LNCaP clone FGC (cell line): ENCODE data around the gene HDAC8.

Source experiments
- DNase-seq: peaks from one replicate; pipeline ENCODE4 v3.0.0-alpha.2; 2011; ENCODE audit warnings: low read depth
- H3K4me3 ChIP-seq: 2 replicates; pipeline ENCODE4 v1.5.1; 2011; ENCODE audit warnings: mild to moderate bottlenecking, low read depth, low read length, control low read depth
- TF ChIP-seq, protein P1 (sequence below): IDR thresholded peaks from 2 replicates; pipeline ENCODE4 v1.5.1; 2012; ENCODE audit warnings: mild to moderate bottlenecking; ENCODE audit not compliant: control insufficient read depth, insufficient read depth; ENCODE audit errors: extremely low read depth

The HDAC8 gene

DNA sequence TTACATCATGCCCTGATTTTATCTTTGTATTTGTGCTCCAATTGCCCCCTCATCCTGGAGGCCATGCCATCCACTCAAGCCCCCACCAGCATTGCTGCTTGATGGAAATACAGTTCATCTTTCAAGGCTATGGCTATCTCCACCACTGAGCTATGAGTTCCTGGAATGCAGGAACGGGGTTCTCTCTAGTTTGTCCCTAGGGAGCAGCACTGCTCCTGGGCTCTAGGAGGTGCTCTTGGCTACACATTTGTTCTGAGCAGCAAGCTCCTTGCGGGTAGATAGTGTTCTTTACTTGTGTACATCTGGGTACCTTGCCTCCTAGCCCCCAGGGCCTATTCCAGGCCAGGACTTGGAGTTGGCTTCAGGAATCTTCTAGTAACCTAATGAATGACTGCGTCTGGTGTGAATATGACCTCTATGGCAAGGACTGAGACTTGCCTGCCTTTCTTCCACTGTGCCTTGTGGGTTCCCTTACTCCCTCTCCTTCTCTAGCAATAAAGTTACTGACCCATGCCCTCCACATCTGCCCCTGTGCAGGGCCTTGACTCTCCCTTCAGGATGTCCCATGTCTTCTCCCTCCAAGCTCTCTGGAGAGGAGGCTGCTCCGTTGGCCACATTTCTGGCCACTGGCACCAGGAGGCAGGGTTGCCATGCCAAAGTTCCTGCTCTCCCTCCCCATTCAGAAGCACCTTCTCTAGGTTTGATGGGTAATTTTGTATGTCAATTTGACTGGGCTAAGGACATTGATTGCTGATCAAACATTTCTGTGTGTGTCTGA is 274.5 kb downstream of the HDAC8 start:
- TF ChIP-seq, protein P1, sequence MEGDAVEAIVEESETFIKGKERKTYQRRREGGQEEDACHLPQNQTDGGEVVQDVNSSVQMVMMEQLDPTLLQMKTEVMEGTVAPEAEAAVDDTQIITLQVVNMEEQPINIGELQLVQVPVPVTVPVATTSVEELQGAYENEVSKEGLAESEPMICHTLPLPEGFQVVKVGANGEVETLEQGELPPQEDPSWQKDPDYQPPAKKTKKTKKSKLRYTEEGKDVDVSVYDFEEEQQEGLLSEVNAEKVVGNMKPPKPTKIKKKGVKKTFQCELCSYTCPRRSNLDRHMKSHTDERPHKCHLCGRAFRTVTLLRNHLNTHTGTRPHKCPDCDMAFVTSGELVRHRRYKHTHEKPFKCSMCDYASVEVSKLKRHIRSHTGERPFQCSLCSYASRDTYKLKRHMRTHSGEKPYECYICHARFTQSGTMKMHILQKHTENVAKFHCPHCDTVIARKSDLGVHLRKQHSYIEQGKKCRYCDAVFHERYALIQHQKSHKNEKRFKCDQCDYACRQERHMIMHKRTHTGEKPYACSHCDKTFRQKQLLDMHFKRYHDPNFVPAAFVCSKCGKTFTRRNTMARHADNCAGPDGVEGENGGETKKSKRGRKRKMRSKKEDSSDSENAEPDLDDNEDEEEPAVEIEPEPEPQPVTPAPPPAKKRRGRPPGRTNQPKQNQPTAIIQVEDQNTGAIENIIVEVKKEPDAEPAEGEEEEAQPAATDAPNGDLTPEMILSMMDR: no peak
- H3K4me3 ChIP-seq: no peak overlapping the region
- DNase-seq: no peak

DNA sequence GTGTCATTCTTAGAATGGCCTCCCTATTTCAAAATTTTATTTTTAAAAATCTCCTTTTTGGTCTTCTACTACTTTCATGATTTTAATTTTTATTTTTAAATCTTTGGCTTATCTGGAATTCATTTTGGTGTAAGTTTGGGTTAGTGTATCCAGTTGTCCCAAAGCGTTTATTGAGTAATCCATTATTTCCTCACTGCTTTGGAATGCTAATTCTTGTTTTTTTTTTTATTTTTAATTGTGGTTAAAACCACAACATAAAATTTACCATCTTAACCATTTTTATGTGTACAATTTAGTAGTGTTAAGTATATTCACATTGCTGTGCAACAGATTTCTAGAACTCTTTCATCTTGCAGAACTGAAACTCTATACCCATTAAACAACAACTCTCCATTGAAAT is 275.7 kb downstream of the HDAC8 start:
- DNase-seq: no peak
- TF ChIP-seq, protein P1: no peak
- H3K4me3 ChIP-seq: no peak overlapping the region

DNA sequence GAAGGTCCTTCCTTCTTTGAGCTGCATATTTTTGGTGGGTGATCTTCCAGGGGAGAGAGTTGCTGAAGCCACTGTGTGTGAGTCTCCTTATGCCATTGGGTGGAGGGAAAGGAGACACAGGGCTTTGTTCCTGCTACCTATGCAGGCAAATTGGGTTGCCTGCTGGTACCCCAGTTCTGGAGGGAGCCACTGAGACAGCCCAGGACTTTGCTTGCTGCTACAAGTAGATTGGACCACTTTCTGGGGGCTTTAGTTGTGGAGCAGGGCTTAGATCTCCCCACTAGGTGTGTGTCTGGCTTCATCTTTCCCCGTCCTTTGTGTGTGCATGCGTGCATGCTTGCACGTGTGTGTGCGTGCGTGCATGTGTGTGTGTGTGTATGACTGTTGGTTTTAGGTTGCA is 276.9 kb downstream of the HDAC8 start:
- no peak for DNase-seq
- no peak overlapping the region for H3K4me3 ChIP-seq
- TF ChIP-seq, protein P1: no peak

DNA sequence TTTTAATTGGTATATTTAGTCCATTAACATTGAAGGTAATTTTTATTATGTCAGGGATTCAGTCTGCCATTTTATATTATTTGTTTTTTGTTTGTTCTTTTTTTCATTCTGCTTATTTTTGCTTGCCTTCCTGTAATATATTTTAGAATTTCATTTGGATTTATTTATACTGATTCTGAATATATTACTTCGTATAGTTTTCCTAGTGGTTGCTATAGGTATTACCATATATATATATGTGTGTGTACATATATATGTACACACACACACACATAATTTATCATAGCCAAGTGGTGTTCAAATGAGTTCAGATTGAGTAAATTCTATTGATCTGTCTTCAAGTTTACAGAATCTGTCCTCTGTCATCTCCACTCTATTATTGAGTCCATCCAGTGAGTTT is 278.1 kb downstream of the HDAC8 start:
- TF ChIP-seq, protein P1: no peak
- H3K4me3 ChIP-seq: no peak overlapping the region
- no peak for DNase-seq

DNA sequence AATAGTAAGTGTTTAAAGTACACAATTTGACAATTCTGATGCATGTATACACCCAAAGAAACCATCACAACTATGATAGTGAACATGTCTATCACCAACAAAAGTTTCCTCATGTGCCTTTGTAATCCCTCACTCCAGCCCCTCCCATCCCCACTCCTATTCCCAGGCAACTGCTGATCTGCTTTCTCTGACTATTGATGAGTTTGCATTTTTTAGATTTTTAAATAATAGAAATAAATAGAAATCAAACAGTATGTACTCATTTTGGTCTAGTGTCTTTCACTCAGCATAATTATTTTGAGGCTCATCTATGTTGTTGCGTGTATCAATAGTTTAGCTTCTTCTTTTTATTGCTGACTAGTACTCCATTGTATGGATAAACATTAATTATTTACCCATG is 290.3 kb downstream of the HDAC8 start:
- DNase-seq: no peak
- TF ChIP-seq, protein P1: no peak
- no peak overlapping the region for H3K4me3 ChIP-seq

DNA sequence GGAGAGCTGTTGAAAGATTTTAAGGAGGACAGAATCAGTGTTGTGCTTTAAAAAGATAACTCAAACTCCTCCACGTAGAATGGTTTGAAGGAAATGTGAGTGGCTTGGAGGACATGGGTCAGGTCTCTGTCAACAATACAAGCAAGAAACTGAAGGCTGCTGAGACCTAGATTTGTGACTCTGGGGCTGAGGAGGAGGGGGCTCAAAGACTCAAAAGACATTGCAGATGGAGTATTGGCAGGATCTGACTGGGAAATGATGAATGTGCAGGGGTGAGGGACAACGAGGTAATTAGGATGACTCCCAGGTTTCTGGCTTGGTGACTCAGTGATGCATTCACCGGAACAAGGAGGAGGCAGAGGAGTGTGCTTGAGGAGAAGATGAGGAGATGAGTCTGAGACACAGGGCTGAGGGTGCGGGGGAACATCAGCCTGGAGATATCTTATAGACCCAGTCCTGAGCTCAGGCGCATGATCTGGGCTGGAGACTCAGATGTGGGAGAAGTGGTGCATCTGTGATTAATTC is 292.3 kb downstream of the HDAC8 start:
- TF ChIP-seq, protein P1: no peak
- DNase-seq: no peak
- H3K4me3 ChIP-seq: no peak overlapping the region
